Neuronal stem cell (in vitro differentiated cells): Measurements from ENCODE around the gene ARHGEF37. TPM values are rescaled to one million over a fixed set of nuclear protein-coding genes. Genes with fewer than 3 reads are reported as not detected.

Experiments used
- small RNA-seq: library from polyadenylated mRNA; stranded (forward); fragments of <200 nt; extraction: miRNeasy Mini kit (QIAGEN cat#:217004); gene quantifications from one replicate; pipeline ENCODE3, GENCODE V24; 2013; ENCODE audit not compliant: insufficient read depth

Gene ARHGEF37

Small RNA genes lying within 50 kb of the gene (small RNA-seq; reads per million reads assigned to genes)
- not detected for gene RNU6-588P
